Dermis blood vessel endothelial cell (primary cell): ENCODE data around the gene PKMYT1. TPM values are rescaled to one million over a fixed set of nuclear protein-coding genes. Genes with fewer than 3 reads are reported as not detected.
"Not testable (repeated sequence)": the region's sequence is repeated elsewhere in the genome, so short reads cannot be mapped to it uniquely, and the experiment has no call there.

Source experiments
- DNase-seq: peaks from one replicate; pipeline ENCODE4 v3.0.0; 2010
- total RNA-seq: library from RNA; depleted of rRNA; stranded (reverse); fragments of >200 nt; gene quantifications from 2 replicates; pipeline ENCODE4 v1.2.3, GENCODE V29; 2014

The PKMYT1 gene
- total RNA-seq, 1 donor from 2014 or later: 4.4 TPM

GRCh38 chr16:2929693-2930092 lies 50.6 kb downstream of the PKMYT1 start:
- DNase-seq: no peak

DNA sequence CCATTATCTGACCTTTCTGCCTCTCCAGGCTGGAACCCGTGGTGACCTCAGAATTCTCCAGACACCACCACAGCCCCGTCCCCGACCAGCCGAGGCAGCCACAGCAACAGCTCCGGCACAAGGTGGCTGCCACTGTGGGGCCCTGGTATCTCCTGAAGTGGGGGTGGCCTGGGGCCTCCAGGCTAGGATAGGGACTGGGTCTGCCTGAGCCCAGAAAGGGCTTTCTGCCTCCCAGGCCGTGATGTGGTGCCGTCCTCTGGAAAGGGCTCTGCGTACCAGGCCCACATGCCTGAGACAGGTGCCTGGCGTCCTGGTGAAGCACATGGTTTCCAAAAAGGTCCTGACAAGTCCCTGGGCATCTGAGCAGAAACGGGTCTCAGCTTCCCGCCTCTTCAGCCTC lies 51.5 kb downstream of the PKMYT1 start:
- no peak for DNase-seq

DNA sequence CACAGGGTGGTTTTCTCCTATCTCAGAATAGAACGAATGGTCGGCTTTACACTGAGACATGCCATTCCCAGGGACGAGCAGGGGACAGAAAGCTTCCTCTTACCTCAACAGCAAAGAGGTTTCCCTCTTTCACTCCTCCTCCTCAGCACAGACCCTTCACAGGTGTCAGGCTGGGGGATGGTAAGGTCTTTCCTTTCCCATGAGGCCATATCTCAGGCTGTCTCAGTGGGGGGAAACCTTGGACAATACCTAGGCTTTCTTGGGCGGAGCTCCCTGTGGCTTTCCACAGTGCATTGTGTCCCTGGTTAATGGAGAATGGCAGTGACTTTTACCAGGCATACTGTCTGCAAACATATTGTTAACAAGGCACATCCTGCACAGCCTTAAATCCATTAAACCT lies 52.1 kb downstream of the PKMYT1 start:
- DNase-seq: not testable (repeated sequence)

DNA sequence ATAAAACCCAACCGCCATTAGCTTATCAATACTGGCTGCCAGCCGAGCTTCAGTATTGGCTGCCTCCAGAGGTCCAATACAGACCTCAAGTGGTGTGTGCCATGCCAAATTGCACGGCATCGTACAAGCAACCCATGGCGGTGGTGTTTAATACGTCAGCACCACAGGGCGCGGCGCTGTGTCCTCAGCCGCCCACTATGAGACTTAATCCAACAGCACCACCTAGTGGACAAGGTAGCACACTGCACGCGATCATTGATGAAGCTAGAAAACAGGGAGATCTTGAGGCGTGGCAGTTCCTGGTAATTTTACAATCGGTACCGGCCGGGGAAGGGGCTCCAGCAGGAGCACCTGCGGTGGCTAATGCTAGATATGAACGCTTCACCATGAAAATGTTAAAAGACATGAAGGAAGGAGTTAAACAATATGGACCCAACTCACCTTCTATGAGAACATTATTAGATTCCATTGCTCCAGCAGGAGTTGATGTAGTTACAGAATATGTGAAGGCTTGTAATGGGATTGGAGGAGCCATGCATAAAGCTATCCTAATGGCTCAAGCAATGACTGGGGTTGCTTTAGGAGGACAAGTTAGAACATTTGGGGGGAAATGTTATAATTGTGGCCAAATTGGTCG lies 53.1 kb downstream of the PKMYT1 start:
- peak; percentile 92 for DNase-seq

- DNase-seq: no peak
These were observed 53.6 kb downstream of the PKMYT1 start for GRCh38 chr16:2926650-2926999.

- DNase-seq: no peak
These were observed 54.1 kb downstream of the PKMYT1 start for GRCh38 chr16:2925951-2926649.

DNA sequence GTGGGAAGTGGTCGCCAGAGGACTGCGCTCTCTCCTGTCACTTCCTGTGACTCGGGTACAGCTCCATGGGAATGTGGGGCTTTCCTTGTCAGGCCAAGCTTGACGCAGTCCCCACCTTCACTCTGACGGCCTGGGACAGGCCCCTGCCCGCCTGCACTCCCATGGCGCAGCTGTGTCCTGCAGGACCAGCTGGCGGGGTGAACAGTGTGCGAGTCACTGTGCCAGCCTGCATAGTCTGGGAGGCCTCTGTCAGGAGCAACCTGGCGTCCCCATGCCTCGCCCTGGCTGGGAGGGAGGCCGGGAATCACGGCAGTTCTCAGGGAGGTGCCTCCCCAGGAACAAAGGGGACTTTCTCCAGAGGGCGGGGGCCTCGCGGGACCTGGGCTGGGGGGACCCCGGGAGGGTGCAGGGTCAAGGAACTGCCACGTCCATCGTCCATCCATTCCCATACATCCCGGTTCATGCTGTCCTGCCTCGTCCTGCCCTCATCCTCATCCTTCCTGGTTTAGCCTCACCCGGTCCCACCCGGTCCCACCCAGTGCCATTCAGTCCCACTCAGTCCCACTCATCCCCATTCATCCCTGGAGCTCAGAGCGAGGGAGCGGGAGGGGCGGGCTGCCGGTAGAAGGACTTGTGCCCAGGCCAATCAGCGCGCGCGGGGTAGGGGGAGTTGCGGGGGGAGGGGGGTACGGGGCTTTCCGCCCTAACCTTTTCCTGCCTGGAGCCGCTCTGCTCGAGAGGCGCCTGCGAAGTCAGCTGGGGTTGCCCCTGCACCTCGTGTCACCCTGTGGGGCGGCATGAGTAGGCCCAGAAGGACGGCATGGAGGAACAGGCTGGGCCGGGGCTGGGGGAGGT lies 55.1 kb downstream of the PKMYT1 start:
- no peak for DNase-seq

DNA sequence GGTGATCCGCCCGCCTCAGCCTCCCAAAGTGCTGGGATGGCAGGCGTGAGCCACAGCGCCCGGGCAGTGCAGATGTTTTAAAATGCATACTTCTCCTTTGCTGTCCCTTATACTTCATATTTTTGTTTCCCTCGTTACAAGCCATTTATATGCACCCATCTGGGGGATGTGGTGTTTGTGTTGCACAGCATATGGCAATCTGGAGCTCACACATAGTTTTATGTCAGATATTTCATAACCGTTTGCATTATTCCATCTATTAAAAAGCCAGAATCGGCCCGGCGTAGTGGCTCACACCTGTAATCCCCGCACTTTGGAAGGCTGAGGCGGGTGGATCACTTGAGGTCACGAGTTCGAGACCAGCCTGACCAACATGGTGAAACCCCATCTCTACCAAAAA lies 56.8 kb downstream of the PKMYT1 start:
- DNase-seq: no peak

Other genes starting within 250 kb of the PKMYT1 start
- gene SRRM2, start 227.8 kb downstream of the PKMYT1 start, total RNA-seq: 59.5 and 66.2 TPM in 2 replicates
- 132 and 314 TPM in 2 replicates for gene ELOB, start 203.2 kb downstream of the PKMYT1 start, total RNA-seq
- not detected in 2 replicates for gene PRSS33, start 192.9 kb downstream of the PKMYT1 start, total RNA-seq
- not detected in 2 replicates for gene PRSS41, start 182.0 kb downstream of the PKMYT1 start, total RNA-seq
- gene PRSS21, start 163.2 kb downstream of the PKMYT1 start, total RNA-seq: 1.0 and 2.1 TPM in 2 replicates
- 0.19 and 0.68 TPM in 2 replicates for gene ZG16B, start 150.1 kb downstream of the PKMYT1 start, total RNA-seq
- not detected in 2 replicates for gene PRSS22, start 122.3 kb downstream of the PKMYT1 start, total RNA-seq
- gene FLYWCH2, start 97.2 kb downstream of the PKMYT1 start, total RNA-seq: 36.0 and 72.2 TPM in 2 replicates
- 39.5 and 41.0 TPM in 2 replicates for gene FLYWCH1, start 68.5 kb downstream of the PKMYT1 start, total RNA-seq
- gene KREMEN2, start 16.2 kb downstream of the PKMYT1 start, total RNA-seq: not detected in 2 replicates
- gene PAQR4, start 11.1 kb downstream of the PKMYT1 start, total RNA-seq: 9.4 and 12.8 TPM in 2 replicates
- gene CLDN9, start 32.5 kb upstream of the PKMYT1 start, total RNA-seq: not detected in 2 replicates
- not detected in 2 replicates for gene CLDN6, start 37.7 kb upstream of the PKMYT1 start, total RNA-seq
- gene TNFRSF12A, start 39.9 kb upstream of the PKMYT1 start, total RNA-seq: 45.4 and 48.2 TPM in 2 replicates
- 2.6 and 5.2 TPM in 2 replicates for gene HCFC1R1, start 43.5 kb upstream of the PKMYT1 start, total RNA-seq
- gene THOC6, start 43.6 kb upstream of the PKMYT1 start, total RNA-seq: 21.4 and 25.4 TPM in 2 replicates
- gene BICDL2, start 56.5 kb upstream of the PKMYT1 start, total RNA-seq: not detected in 2 replicates
- 0.09 TPM in 1 of 2 replicates, not detected in the other for gene MMP25, start 66.1 kb upstream of the PKMYT1 start, total RNA-seq
- gene IL32, start 85.2 kb upstream of the PKMYT1 start, total RNA-seq: 29.5 and 133 TPM in 2 replicates
- not detected in 2 replicates for gene ZSCAN10, start 118.8 kb upstream of the PKMYT1 start, total RNA-seq
- gene ZNF205, start 132.1 kb upstream of the PKMYT1 start, total RNA-seq: 26.2 and 30.2 TPM in 2 replicates
- 6.6 and 14.6 TPM in 2 replicates for gene ZNF213, start 154.6 kb upstream of the PKMYT1 start, total RNA-seq
- gene OR1F1, start 207.8 kb upstream of the PKMYT1 start, total RNA-seq: not detected in 2 replicates